NCI-H2081 (cell line): ENCODE data around the gene RAB33B.
"Not testable (repeated sequence)": the region's sequence is repeated elsewhere in the genome, so short reads cannot be mapped to it uniquely, and the experiment has no call there.

Experiments
- DNase-seq, 2 experiments: peaks; one replicate each; lab custom pipeline; 2025; lab: John Stamatoyannopoulos, UW

Gene RAB33B

GRCh38 chr4:139464512-139464911 lies 10.6 kb downstream of the RAB33B start:
- not testable (repeated sequence) for DNase-seq

DNA sequence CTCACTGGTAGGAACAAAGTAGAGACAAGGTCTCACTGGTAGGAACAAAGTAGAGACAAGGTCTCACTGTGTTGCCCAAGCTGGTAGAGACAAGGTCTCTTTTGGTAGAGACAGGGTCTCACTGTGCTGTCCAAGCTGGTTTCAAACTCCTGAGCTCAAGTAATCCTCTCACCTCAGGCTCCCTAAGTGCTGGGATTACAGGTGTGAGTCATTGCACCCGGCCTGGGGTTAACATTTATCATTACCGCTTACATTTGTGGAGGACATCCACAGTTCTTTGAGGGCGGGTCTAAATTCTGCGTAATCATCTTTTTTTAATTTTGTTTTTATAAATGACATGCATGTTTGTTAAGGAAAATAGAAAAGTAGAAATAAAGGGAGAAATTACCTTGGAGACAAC lies 12.0 kb downstream of the RAB33B start:
- DNase-seq = no peak

- not testable (repeated sequence) for DNase-seq
These were observed 14.8 kb downstream of the RAB33B start for GRCh38 chr4:139468756-139469155.

DNA sequence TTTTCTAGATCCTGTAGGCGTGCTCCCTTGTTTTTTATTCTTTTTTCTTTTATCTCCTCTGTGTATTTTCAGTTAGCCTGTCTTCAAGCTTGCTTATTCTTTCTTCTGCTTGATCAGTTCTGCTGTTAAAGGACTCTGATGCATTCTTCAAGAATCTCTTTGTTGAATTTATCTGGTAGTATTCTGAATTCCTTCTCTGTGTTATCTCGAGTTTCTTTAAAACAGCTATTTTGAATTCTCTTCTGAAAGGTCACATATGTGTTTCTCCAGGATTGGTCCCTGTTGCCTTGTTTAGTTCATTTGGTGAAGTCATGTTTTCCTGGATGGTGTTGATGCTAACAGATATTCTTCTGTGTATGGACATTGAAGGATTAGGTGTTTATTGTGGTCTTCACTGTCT lies 15.3 kb downstream of the RAB33B start:
- DNase-seq = no peak

GRCh38 chr4:139469869-139470268 lies 15.9 kb downstream of the RAB33B start:
- no peak for DNase-seq

GRCh38 chr4:139470295-139470694 lies 16.4 kb downstream of the RAB33B start:
- no peak for DNase-seq

GRCh38 chr4:139470997-139471665 lies 17.2 kb downstream of the RAB33B start:
- no peak for DNase-seq

GRCh38 chr4:139472852-139473251 lies 18.9 kb downstream of the RAB33B start:
- no peak for DNase-seq

DNA sequence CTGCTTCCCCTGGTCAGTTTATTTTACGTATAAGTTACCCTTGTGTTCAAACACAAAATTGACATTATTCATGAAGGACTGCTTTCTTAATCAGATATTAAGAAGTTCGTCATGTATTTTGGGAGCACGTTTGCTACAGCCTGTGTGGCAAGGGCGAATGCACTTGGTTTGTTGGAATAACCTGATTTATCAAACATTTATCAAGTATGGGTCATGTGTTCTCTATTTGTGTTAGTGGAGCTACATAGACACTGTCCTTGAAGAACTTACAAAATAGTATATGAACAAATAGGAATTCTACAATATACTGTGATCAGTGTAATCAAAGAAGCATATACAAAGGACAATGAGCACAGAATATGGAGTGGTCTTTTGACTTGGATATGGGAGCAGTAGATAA lies 22.4 kb downstream of the RAB33B start:
- DNase-seq = no peak

DNA sequence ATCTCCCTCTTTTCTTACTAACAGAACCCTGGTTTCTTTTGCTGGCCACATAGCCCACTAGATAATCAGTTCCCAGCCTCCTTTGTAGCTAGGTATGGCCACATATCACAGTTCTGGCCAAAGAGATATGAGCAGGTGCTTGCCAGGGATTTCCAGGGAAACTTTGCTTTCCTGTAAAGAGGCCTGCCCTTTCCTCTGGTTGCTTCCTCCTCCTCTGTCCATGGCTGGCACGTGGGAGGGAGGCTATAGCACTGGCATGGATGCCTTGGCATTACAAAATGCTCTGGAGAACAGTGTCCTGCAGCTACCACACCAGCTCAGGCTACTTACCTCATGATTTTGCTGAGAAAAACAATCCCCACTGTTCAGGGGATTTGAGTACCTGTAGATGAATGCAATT lies 27.5 kb downstream of the RAB33B start:
- DNase-seq = no peak

GRCh38 chr4:139483000-139483399 lies 29.1 kb downstream of the RAB33B start:
- DNase-seq = no peak

DNA sequence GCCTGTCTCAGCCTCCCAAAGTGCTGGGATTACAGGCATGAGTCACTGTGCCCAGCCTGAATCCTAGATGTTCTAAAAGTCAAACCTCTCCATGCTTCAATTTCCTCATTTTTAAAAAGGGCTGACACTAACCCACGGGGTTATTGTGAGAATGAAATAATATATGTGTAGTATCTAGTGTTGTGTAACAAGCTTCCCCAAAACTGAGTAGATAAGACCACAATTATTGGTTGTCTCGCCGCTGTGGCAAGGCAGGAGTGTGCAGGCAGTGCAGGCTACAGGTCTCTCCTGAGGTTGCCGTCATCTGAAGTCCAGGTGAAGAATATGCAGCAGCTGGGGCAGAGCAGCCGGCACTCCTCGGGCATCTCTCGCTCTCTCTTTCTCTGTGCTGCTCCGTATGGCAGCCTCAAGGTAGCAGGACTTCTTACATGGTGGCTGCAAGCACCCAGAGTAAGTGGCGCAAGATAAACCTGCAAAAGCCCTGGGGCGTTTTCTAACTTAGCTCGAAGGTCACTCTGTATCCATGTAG lies 30.9 kb downstream of the RAB33B start:
- no peak for DNase-seq

- DNase-seq = no peak
These were observed 34.5 kb downstream of the RAB33B start for GRCh38 chr4:139488442-139488841.

DNA sequence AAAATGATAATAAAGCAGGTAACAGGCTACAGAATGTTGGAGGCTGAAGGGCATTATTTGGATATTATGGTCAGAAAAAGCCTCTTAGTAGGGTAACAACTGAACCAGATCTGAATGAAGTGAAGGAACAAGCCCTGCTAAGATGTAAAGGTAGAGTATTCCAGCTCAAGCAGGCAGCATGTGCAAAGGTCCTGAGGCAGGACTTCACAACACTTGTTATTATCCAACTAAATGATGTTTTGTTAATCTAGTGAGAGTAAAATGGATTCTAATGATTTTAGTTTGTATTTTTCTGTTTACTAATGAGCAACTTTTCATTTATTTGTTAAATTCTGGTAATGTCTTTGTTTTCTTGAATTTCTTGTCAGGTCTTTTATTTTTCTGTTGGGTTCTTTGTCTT lies 35.7 kb downstream of the RAB33B start:
- no peak for DNase-seq

GRCh38 chr4:139492429-139492828 lies 38.5 kb downstream of the RAB33B start:
- DNase-seq = no peak

DNA sequence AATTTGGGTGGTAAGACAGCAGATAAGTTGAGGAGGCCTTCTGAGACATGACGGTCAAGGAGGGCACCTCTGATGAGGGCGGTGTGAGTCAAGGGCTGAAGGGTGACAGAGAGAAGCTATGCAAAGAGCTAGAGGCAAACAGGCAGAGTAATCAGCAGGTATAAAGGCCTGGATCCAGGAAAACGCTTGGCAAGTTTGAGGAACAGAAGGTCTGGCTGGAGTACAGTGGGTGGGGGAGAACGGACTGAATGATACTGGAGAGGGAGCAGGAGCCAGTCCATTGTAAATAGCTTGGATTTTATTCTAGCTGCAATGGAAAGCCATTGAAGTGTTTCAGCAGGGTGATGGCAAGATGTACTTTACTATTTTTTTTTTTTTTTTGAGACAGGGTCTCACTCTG lies 39.3 kb downstream of the RAB33B start:
- DNase-seq = no peak

DNA sequence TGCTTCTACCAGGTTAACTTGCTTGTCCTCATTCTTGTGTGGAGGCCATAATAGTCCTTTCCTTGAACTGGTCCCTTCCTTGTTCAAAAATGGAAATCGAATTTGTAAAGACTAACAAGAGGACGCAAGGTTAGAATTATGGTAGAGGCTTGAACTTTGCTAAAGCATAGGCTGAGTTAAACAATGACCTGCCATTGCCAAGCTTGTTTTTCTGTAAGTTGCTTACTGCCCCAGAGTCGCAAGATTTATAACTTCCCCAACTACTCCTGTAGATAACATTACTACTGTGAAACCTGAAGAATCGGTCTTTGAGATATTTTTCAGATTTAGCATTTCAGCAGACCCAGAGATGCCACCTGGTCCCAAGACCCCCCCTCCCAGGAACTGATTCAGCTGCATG lies 45.3 kb downstream of the RAB33B start:
- no peak for DNase-seq

GRCh38 chr4:139501117-139501516 lies 47.2 kb downstream of the RAB33B start:
- no peak for DNase-seq

DNA sequence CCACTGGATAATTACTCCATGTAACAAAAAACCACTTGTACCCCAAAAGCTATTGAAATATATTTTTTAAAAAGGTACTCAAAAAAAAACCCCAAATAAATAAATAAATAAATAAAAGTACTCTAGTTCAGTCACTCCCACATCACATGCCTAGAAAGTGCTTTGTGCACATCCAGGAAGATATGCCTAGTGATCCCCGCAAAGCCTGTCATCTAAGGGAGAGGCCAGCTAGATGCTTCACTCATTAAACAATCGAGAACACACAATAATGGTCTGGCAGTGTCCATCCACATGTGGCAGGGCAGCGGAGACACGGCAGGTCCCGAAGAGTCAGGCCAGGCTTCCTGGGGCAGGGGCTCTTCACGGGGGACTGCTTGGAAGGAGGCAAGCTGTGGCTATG lies 47.6 kb downstream of the RAB33B start:
- DNase-seq = no peak

GRCh38 chr4:139501927-139502899 lies 48.3 kb downstream of the RAB33B start:
- DNase-seq = no peak

GRCh38 chr4:139503622-139504166 lies 49.8 kb downstream of the RAB33B start:
- DNase-seq = no peak

DNA sequence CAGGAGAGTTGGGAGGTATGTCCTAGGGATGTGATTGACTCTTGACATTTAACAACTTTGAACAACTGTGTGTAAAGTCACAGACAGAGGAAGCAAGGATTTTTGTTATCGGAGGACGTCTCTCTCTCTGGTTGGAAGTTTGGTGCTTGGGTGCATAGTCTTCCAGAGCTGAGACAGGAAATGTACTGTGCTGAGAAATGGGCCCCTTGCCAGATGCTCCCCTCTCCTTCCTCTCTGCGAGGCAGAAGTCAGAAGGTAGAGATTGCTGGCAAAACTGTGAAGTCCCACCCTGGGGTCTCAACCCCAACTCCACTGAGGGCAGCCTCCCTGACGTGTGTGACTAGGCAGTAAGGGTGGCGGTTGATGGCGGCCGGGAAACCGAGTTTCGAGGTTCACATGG lies 52.9 kb downstream of the RAB33B start:
- no peak for DNase-seq
